Right lobe of liver (tissue), 4 donors: Measurements from ENCODE around the gene UQCRC1.

Experiments used
- POLR2A ChIP-seq: fragments of 450-650 bp; IDR thresholded peaks from one replicate; pipeline ENCODE4 v1.6.1; 2017; ENCODE audit warnings: antibody characterized with exemption, mild to moderate bottlenecking
- TF ChIP-seq, protein P1 (sequence below), 4 donors: fragments of 200-600 bp in 3 of 4; fragments of 450-650 bp in 1 of 4; IDR thresholded peaks; one replicate each; pipeline versions ENCODE4 v1.5.1 to v1.8.0; 2016 to 2022; ENCODE audit warnings: antibody characterized with exemption in 4 of 4, mild to moderate bottlenecking in 2 of 4
- donor health status: DM: no; HTN: no; CAD: no.
- donor health status: DM: no; HTN: no; CAD: no.
- donor health status: DM: no; HTN: yes; CAD: no.

DNA sequence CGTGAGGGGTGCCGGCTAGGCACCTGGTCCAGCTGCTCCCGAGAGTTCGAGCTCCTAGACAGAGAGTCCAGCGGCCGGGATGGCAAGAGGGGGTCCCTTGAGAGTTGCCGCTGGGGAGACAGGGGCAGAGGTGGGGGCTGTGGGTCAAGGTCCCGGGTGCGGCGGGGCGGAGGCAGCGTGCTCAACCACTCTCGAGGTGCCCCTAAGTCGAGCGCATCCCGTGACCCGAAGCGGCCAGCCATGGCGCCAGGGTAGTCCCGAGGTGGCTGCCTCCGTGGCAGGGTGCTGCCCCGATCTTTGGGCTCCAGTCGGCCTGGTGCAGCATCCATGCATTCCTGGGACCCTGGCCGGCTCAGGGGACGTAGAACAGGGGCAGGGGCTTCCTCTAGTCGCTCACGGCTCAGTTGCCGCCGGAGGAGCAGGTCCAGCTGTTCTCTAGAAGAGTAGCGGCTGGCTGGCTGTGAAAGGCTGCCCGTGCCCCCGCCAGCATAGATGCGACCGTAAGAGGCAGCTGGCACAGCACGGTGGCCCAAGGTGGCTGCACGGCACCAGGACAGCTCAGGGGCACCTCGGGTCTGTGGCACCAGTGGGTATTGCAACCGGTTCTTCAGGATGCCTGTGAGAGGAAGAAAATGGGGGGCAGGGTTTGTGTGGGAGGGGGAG lies 30.6 kb upstream of the UQCRC1 start:
- TF ChIP-seq, protein P1, sequence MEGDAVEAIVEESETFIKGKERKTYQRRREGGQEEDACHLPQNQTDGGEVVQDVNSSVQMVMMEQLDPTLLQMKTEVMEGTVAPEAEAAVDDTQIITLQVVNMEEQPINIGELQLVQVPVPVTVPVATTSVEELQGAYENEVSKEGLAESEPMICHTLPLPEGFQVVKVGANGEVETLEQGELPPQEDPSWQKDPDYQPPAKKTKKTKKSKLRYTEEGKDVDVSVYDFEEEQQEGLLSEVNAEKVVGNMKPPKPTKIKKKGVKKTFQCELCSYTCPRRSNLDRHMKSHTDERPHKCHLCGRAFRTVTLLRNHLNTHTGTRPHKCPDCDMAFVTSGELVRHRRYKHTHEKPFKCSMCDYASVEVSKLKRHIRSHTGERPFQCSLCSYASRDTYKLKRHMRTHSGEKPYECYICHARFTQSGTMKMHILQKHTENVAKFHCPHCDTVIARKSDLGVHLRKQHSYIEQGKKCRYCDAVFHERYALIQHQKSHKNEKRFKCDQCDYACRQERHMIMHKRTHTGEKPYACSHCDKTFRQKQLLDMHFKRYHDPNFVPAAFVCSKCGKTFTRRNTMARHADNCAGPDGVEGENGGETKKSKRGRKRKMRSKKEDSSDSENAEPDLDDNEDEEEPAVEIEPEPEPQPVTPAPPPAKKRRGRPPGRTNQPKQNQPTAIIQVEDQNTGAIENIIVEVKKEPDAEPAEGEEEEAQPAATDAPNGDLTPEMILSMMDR (IDR thresholded peaks at IDR 0.05): no peak
- no peak for TF ChIP-seq POLR2A
